HTERT RPE-1 (cell line): ENCODE measurements around the gene STOML1.

Experiments
- in situ Hi-C: fragments of 300-500 bp; cut with MboI; formaldehyde crosslinking; loops from 4 replicates; pipeline ENCODE4 v1.14.3; 2020; ENCODE audit warnings: low sequenced_read_pairs

The STOML1 gene

GRCh38 chr15:73991726-73992593 is at the start of gene STOML1:
Gene STOML1 (minus strand): TSS chr15:73992295. CDS start chr15:73992223, 72 bp downstream.
- in situ Hi-C loops = no loop called here

- in situ Hi-C loops = no loop called here
Measured at GRCh38 chr15:74041311-74041756, 49.2 kb upstream of the STOML1 start.

- in situ Hi-C loops = no loop called here
Measured at GRCh38 chr15:74040109-74040850, 48.2 kb upstream of the STOML1 start.

- in situ Hi-C loops = no loop called here
Measured at GRCh38 chr15:74039656-74040010, 47.5 kb upstream of the STOML1 start.

GRCh38 chr15:74038707-74039655 is 46.9 kb upstream of the STOML1 start:
- in situ Hi-C loops = no loop called here

GRCh38 chr15:74037171-74038117 is 45.3 kb upstream of the STOML1 start:
- in situ Hi-C loops = no loop called here

- in situ Hi-C loops = no loop called here
Measured at GRCh38 chr15:74036271-74037170, 44.4 kb upstream of the STOML1 start.

GRCh38 chr15:74035121-74036017 is 43.3 kb upstream of the STOML1 start:
- in situ Hi-C loops = no loop called here

GRCh38 chr15:74034206-74034755 is 42.2 kb upstream of the STOML1 start:
- in situ Hi-C loops = no loop called here

- in situ Hi-C loops = no loop called here
Measured at GRCh38 chr15:74032606-74033561, 40.8 kb upstream of the STOML1 start.

- in situ Hi-C loops = no loop called here
Measured at GRCh38 chr15:74032046-74032445, 40.0 kb upstream of the STOML1 start.

GRCh38 chr15:74028646-74029045 is 36.6 kb upstream of the STOML1 start:
- in situ Hi-C loops = no loop called here

- in situ Hi-C loops = no loop called here
Measured at GRCh38 chr15:74027688-74028087, 35.6 kb upstream of the STOML1 start.

- in situ Hi-C loops = no loop called here
Measured at GRCh38 chr15:74025436-74025835, 33.3 kb upstream of the STOML1 start.

- in situ Hi-C loops = no loop called here
Measured at GRCh38 chr15:74024687-74025086, 32.6 kb upstream of the STOML1 start.

- in situ Hi-C loops = no loop called here
Measured at GRCh38 chr15:74022706-74023470, 30.8 kb upstream of the STOML1 start.
